HG02840 (cell line): ENCODE results near the gene LGALS3.
"Not testable (repeated sequence)": the region's sequence is repeated elsewhere in the genome, so short reads cannot be mapped to it uniquely, and the experiment has no call there.

Experiments used
- ATAC-seq: cut with Tn5 transposase; IDR thresholded peaks from one replicate; pipeline ENCODE4 v1.9.1; 2021; ENCODE audit warnings: mild to moderate bottlenecking, moderate library complexity, moderate number of reproducible peaks; ENCODE audit not compliant: unreplicated experiment, low FRiP score

The LGALS3 gene

GRCh38 chr14:55129086-55129427, at the start of gene LGALS3:
TSS of gene LGALS3 (plus strand) at chr14:55129252. CDS start at chr14:55137374, 8,122 bp downstream.
- peak; percentile 45 for ATAC-seq

- ATAC-seq = not testable (repeated sequence)
Observed at GRCh38 chr14:55079961-55080360, 49.1 kb upstream of the LGALS3 start.

- ATAC-seq = no peak
Observed at GRCh38 chr14:55084401-55085059, 44.5 kb upstream of the LGALS3 start.

GRCh38 chr14:55085060-55085660, 43.9 kb upstream of the LGALS3 start:
- ATAC-seq = no peak

- ATAC-seq = no peak
Observed at GRCh38 chr14:55086938-55087337, 42.1 kb upstream of the LGALS3 start.

- ATAC-seq = no peak
Observed at GRCh38 chr14:55088356-55088755, 40.7 kb upstream of the LGALS3 start.

GRCh38 chr14:55092341-55092740, 36.7 kb upstream of the LGALS3 start:
- no peak for ATAC-seq

GRCh38 chr14:55094292-55095157, 34.5 kb upstream of the LGALS3 start:
- no peak for ATAC-seq

- ATAC-seq = peak; percentile 56
Observed at GRCh38 chr14:55097881-55098560, 31.0 kb upstream of the LGALS3 start.

GRCh38 chr14:55098561-55098898, 30.5 kb upstream of the LGALS3 start:
- no peak for ATAC-seq

GRCh38 chr14:55099756-55100155, 29.3 kb upstream of the LGALS3 start:
- ATAC-seq = no peak

- no peak for ATAC-seq
Observed at GRCh38 chr14:55101698-55102097, 27.4 kb upstream of the LGALS3 start.

GRCh38 chr14:55102141-55102621, 26.9 kb upstream of the LGALS3 start:
- ATAC-seq = peak; percentile 71

GRCh38 chr14:55103005-55103640, 25.9 kb upstream of the LGALS3 start:
- ATAC-seq = peak; percentile 37

- ATAC-seq = no peak
Observed at GRCh38 chr14:55103971-55104954, 24.8 kb upstream of the LGALS3 start.

GRCh38 chr14:55105991-55106390, 23.1 kb upstream of the LGALS3 start:
- no peak for ATAC-seq

- no peak for ATAC-seq
Observed at GRCh38 chr14:55107766-55108554, 21.1 kb upstream of the LGALS3 start.

GRCh38 chr14:55109836-55110235, 19.2 kb upstream of the LGALS3 start:
- no peak for ATAC-seq
